ENCODE data around the gene IMPA2.

The IMPA2 gene

DNA sequence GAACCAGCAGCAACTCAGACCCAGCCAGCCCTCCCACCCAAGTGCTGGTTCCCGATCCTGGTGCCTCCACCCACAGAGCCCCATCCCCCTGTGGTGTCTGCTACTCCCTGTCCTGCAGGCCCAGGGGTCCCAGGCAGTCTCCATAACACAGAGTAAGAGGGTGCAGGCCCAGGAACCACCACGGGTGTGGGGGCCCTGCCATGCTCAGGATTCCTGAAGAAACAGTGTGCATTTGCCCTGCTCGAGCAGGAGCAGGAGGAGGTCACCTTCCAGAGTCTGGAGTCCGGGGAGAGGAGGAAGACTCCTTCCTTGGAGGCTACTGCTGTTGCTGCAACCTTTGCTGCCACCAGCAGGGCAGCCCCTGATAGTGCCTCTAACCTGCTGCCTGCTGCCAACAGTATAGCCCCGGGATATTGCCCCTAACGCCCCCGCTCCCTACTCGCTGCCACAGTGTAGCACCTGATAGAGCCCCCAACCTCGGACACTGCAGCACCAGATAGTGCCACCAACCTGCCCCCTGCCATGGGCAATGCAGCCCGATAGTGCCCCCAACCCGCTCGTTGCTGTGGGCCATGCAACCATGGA is 65.5 kb downstream of the IMPA2 start:
- TF ChIP-seq Cebpa-rat (IDR thresholded peaks at IDR 0.05), result no peak
- Histone ChIP-seq H3K9ac (no peak overlapping the region), H3K4me1 (peaks cover 0 to 44% (median 17%) of the 10 kb centered on the region in 10 experiments; a peak in 15 of 20 replicates), H3K4me3 (no peak overlapping the region), H4K20me1 (no peaks in the 10 kb centered on the region), H3K4me2 (no peak overlapping the region), H3K9me3 (replicated peaks in 1 of 11) (no peaks in the 10 kb centered on the region), H3K27me3 (no peaks in the 10 kb centered on the region), H3K27ac (no peak overlapping the region), H3K36me3 (no peaks in the 10 kb centered on the region)

GRCh38 chr18:12048010-12048826 is 66.9 kb downstream of the IMPA2 start:
- Histone ChIP-seq H3K9me3 (replicated peaks in 1 of 11) (no peaks in the 10 kb centered on the region), H3K9ac (no peak overlapping the region), H3K4me1 (peaks cover 0 to 49% (median 21%) of the 10 kb centered on the region in 10 experiments; a peak in 15 of 20 replicates), H3K27me3 (no peaks in the 10 kb centered on the region), H3K4me3 (no peak overlapping the region), H4K20me1 (no peaks in the 10 kb centered on the region), H3K4me2 (peak overlapping the region in 5 of 11 experiments; percentile 23 to 91 (median 72); a peak in 8 of 22 replicates), H3K36me3 (no peaks in the 10 kb centered on the region), H3K27ac (peak overlapping the region in 2 of 11 experiments; percentile 17 to 41; a peak in 2 of 22 replicates)
- TF ChIP-seq Cebpa-rat (IDR thresholded peaks at IDR 0.05), result no peak

DNA sequence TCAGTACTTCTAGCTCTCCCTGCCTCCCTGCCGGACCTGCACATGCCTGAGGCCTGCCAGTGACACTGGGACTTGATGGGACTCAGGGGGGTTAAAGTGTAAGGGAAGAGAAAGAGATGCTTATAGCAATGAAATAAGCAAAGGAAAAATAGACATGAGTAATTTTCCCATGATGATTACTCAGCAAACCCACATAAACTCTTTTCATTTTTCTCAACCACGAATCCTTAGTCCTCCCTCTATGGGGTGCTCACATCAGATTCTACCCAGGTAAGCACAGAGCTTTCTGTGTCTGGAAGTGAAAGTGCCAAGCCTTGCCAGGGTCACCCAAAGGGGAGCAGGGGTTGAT is 67.5 kb downstream of the IMPA2 start:
- H3K9me3 ChIP-seq (replicated peaks in 1 of 11), result no peaks in the 10 kb centered on the region
- H3K9ac ChIP-seq, result no peak overlapping the region
- H4K20me1 ChIP-seq, result no peaks in the 10 kb centered on the region
- peaks cover 0 to 55% (median 21%) of the 10 kb centered on the region in 10 experiments; a peak in 15 of 20 replicates for H3K4me1 ChIP-seq
- H3K27me3 ChIP-seq, result no peaks in the 10 kb centered on the region
- H3K36me3 ChIP-seq, result no peaks in the 10 kb centered on the region
- peak overlapping the region in 2 of 11 experiments; percentile 17 to 41; a peak in 2 of 22 replicates for H3K27ac ChIP-seq
- peak overlapping the region in 5 of 11 experiments; percentile 23 to 91 (median 72); a peak in 8 of 22 replicates for H3K4me2 ChIP-seq
- no peak for TF ChIP-seq Cebpa-rat (IDR thresholded peaks at IDR 0.05)
- H3K4me3 ChIP-seq, result no peak overlapping the region

DNA sequence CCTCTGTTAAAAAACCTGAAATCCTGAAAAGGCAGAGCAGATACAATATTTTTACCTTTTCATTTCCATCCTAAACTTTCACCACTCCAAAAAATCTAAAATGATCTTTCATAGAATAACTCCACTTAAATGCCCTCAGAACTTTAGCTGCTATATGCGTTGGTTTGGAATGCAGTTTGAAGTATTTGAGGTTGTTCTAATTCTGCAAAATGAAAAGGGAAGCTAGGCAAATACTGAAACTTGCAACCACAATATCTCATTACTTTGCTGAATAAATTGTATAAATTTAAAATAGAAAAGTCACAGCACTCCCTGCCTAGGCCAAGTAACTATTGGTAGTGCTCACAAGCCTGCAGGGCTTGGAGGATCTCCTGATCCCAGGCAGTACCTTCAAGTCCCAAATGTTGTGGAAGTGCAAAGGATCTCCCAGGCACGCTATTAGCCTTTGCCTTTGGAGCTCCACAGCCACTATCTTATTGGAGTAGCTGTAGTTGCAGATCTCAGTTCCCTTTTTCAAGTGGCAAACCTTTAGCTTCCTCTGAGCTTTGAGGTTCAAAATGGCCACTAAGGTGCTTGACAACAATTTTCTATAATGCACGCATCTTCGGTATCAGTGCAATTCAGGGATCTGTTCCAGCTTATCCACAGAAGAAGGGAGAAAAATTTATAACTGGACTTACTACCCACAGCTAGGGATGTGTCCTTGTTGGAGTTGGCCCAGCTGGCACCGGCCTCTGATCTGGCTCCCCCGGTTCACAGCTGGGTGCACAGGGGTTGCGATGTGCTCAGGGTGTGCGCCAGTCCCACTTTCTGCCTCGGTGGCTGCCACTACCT is 68.9 kb downstream of the IMPA2 start:
- Histone ChIP-seq H3K9me3 (replicated peaks in 1 of 11) (no peaks in the 10 kb centered on the region), H3K27me3 (no peaks in the 10 kb centered on the region), H3K9ac (no peak overlapping the region; a peak in 1 of 22 replicates), H3K36me3 (no peaks in the 10 kb centered on the region), H3K4me2 (peak overlapping the region in 7 of 11 experiments; percentile 0 to 91 (median 56); a peak in 14 of 22 replicates), H3K27ac (peak overlapping the region in 3 of 11 experiments; percentile 8 to 41 (median 27); a peak in 5 of 22 replicates), H3K4me3 (no peak overlapping the region), H4K20me1 (no peaks in the 10 kb centered on the region), H3K4me1 (peaks cover 0 to 58% (median 21%) of the 10 kb centered on the region in 10 experiments; a peak in 15 of 20 replicates)
- no peak for TF ChIP-seq Cebpa-rat (IDR thresholded peaks at IDR 0.05)

DNA sequence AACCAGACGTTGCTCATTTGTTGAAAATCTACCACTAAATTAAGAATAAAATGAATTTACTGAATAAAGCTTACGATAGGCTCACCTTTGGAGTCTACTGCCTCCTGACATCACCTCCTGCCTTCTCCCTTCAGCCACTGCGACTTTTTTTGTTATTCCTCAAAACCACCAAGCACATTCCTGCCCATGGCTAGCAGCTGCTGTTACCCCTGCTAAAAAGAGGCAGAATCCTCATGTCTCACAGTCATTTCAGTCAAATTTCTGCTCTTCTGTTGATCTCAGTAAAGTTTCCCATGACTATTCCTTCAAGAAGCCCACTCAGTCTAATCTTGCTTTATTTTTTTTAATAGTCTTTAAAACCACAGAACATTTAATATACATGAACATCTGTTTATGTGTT is 71.6 kb downstream of the IMPA2 start:
- Histone ChIP-seq H3K27ac (peak overlapping the region in 8 of 11 experiments; percentile 36 to 56 (median 47); a peak in 13 of 22 replicates), H3K9ac (no peak overlapping the region), H3K36me3 (no peaks in the 10 kb centered on the region), H4K20me1 (no peaks in the 10 kb centered on the region), H3K4me3 (no peak overlapping the region), H3K27me3 (no peaks in the 10 kb centered on the region), H3K9me3 (replicated peaks in 1 of 11) (no peaks in the 10 kb centered on the region), H3K4me2 (peak overlapping the region in 6 of 11 experiments; percentile 15 to 68 (median 28); a peak in 8 of 22 replicates), H3K4me1 (peaks cover 4 to 55% (median 30%) of the 10 kb centered on the region in 10 experiments; a peak in 17 of 20 replicates)
- TF ChIP-seq Cebpa-rat (IDR thresholded peaks at IDR 0.05), result no peak

- no peaks in the 10 kb centered on the region for H3K36me3 ChIP-seq
- no peaks in the 10 kb centered on the region for H3K9me3 ChIP-seq (replicated peaks in 1 of 11)
- no peaks in the 10 kb centered on the region for H4K20me1 ChIP-seq
- no peak overlapping the region for H3K9ac ChIP-seq
- H3K4me3 ChIP-seq, result no peak overlapping the region
- H3K27ac ChIP-seq, result peak overlapping the region in 8 of 11 experiments; percentile 36 to 56 (median 47); a peak in 11 of 22 replicates
- H3K4me1 ChIP-seq, result peaks cover 4 to 51% (median 30%) of the 10 kb centered on the region in 10 experiments; a peak in 17 of 20 replicates
- no peak for TF ChIP-seq Cebpa-rat (IDR thresholded peaks at IDR 0.05)
- peak overlapping the region in 4 of 11 experiments; percentile 15 to 68 (median 40); a peak in 6 of 22 replicates for H3K4me2 ChIP-seq
- H3K27me3 ChIP-seq, result no peaks in the 10 kb centered on the region
Measured at GRCh38 chr18:12053289-12053688, 72.0 kb downstream of the IMPA2 start.

DNA sequence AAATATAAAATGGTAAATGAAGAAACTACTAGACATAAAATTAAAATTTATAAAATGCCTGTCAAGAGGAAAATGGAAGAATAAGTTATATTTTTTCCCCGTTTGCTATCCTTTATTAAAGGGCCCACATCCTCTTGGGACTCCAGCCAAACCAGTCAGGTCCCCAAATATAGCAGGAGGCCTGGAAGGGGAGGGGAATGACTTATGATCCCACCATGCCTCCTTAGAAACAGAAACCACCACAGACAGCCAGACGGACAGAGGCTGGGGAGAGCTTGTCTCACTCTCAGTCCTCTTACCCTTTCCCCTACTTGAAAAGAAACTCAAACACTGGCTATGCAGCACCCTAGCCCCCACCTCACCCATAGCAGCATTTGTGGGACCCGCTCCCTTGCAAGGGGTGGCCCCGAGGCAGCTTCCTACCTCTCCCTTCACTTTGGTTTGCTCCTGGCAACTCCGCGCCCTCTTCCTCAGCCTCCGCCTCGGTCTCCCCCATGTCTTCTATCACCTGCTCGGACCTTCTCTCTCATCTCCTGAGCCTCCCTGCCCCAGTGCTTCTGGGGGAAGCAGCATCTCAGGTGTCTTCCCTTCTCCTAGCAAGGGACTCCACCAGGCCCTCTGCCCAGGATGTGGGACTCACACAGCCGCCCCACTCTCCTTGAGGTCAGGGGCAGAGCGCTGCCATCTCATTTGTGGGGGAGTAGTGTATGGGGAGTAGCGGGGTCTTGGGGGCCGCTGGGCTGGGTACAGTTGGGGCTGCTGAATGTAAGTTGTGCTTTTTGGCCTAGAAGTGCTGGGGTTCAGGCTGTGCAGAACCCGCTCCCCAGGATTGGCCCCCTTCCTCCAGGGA is 75.0 kb downstream of the IMPA2 start:
- TF ChIP-seq Cebpa-rat (IDR thresholded peaks at IDR 0.05), result no peak
- Histone ChIP-seq H3K36me3 (no peaks in the 10 kb centered on the region), H4K20me1 (no peaks in the 10 kb centered on the region)

DNA sequence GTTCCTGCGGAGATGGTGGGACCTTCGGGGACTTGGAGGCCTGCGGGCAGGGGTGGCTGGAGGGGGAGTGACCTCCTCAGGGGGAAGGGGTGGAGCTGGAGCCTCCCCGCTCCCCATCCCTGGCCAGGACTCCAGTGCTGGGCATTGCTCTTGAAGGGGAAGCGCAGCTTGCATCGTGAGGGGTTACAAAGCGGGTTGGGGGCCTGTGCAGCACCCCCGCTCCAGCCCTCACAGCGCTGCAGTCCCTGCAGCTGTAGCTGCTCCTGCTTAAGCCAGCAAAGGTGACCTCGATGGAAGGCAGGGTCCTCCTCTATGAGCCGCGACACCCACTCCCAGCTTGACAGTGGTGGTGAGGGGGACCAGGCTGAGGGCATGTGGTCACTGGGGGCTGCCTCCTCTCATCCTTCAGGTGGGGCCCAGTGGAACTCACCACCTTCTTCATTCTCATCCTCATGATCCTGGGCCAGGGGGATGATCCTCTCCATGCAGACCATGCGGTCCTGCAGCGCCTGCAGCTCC is 75.6 kb downstream of the IMPA2 start:
- Histone ChIP-seq H4K20me1 (no peaks in the 10 kb centered on the region), H3K9ac (no peak overlapping the region), H3K9me3 (replicated peaks in 1 of 11) (no peaks in the 10 kb centered on the region), H3K4me1 (peaks cover 0 to 24% (median 13%) of the 10 kb centered on the region in 10 experiments; a peak in 14 of 20 replicates), H3K4me3 (no peak overlapping the region), H3K4me2 (peak overlapping the region in 2 of 11 experiments; percentile 59 to 67; a peak in 1 of 22 replicates), H3K36me3 (no peaks in the 10 kb centered on the region), H3K27ac (no peak overlapping the region), H3K27me3 (no peaks in the 10 kb centered on the region)
- TF ChIP-seq Cebpa-rat (IDR thresholded peaks at IDR 0.05), result no peak

More for the DNA sequence above, 75.0 kb downstream of the IMPA2 start:
- no peaks in the 10 kb centered on the region for H3K27me3 ChIP-seq
- no peaks in the 10 kb centered on the region for H3K9me3 ChIP-seq (replicated peaks in 1 of 11)
- H3K4me2 ChIP-seq, result peak overlapping the region in 9 of 11 experiments; percentile 9 to 67 (median 40); a peak in 13 of 22 replicates
- H3K4me1 ChIP-seq, result peaks cover 0 to 24% (median 13%) of the 10 kb centered on the region in 10 experiments; a peak in 14 of 20 replicates
- no peak overlapping the region for H3K9ac ChIP-seq
- peak overlapping the region in 1 of 11 experiments; percentile 25; a peak in 1 of 22 replicates for H3K27ac ChIP-seq
- no peak overlapping the region for H3K4me3 ChIP-seq
